SK-N-MC (cell line): ENCODE data around the gene SYK.

ENCODE experiments used
- EZH2 ChIP-seq: fragments of 200-600 bp; sonication (generic); IDR thresholded peaks from one replicate; pipeline ENCODE4 v1.6.1; 2017; ENCODE audit warnings: antibody characterized with exemption
- POLR2AphosphoS5 ChIP-seq: IDR thresholded peaks from 2 replicates; pipeline ENCODE4 v1.6.1; 2012; ENCODE audit warnings: mild to moderate bottlenecking, low read depth, low read length, borderline replicate concordance

- no peak for TF ChIP-seq EZH2
- TF ChIP-seq POLR2AphosphoS5 = no peak
Observed at GRCh38 chr9:90919883-90920282, 118.3 kb downstream of the SYK start.
